ENCODE data around the gene ITGAX. TPM values are rescaled to one million over a fixed set of nuclear protein-coding genes. Genes with fewer than 3 reads are reported as not detected.

The ITGAX gene
- total RNA-seq, 4 donors from 2014 or later, result 4.7 to 158 (median 7.3) TPM

DNA sequence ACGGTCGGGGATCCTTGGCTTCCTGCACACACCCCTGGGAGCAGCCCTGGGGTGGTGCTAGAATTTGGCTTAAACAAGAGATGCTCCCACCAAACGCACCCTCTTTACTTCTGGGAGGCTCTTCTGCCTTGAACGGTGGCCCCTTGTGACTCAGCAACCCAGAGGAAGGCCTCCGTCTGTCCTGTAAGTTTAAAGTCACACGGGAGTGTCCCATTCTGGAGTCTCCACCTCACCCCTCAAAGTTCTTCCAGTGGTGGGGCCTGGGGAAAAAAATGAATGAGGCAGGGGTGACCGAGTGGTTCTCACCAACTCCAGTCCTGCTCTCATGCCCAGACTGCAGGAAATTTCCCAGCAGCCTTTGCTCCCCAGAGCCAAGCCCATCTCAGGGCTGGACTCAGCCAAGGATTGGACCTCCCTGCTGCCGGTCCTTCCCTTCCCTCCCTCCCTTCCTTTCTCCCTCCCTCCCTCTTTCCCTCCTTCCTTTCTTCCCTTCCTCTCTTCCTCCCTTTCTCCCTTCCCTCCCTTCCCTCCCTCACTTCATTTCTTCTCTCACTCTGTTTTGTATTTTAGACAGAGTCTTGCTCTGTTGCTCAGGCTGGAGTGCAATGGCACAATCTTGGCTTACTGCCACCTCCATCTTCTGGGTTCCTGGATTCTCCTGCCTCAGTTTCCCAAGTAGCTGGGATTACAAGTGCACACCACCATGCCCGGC is 49.5 kb downstream of the ITGAX start:
- TF ChIP-seq, protein P1, sequence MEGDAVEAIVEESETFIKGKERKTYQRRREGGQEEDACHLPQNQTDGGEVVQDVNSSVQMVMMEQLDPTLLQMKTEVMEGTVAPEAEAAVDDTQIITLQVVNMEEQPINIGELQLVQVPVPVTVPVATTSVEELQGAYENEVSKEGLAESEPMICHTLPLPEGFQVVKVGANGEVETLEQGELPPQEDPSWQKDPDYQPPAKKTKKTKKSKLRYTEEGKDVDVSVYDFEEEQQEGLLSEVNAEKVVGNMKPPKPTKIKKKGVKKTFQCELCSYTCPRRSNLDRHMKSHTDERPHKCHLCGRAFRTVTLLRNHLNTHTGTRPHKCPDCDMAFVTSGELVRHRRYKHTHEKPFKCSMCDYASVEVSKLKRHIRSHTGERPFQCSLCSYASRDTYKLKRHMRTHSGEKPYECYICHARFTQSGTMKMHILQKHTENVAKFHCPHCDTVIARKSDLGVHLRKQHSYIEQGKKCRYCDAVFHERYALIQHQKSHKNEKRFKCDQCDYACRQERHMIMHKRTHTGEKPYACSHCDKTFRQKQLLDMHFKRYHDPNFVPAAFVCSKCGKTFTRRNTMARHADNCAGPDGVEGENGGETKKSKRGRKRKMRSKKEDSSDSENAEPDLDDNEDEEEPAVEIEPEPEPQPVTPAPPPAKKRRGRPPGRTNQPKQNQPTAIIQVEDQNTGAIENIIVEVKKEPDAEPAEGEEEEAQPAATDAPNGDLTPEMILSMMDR (IDR thresholded peaks at IDR 0.05; ENCODE audit: low read depth), result no peak

GRCh38 chr16:31407406-31407805 is 52.4 kb downstream of the ITGAX start:
- TF ChIP-seq, protein P1 (IDR thresholded peaks at IDR 0.05; ENCODE audit: low read depth), result no peak

DNA sequence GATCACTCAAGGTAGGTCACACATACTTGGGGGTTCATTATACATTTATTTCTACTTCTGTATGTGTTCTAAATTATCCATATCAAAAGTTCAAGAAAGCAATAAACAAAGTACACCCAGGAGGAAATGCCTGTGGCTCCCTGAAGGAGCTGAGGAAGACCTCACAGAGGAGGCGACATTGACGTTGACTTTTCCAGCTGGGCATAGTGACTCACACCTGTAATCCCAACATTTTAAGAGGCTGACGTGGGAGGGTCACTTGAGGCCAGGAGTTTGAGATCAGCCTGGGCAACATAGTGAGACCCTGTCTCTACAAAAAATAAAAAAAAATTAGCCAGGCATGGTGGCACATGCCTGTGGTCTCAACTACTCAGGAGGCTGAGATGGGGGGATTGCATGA is 54.5 kb downstream of the ITGAX start:
- TF ChIP-seq, protein P1 (IDR thresholded peaks at IDR 0.05; ENCODE audit: low read depth), result no peak

DNA sequence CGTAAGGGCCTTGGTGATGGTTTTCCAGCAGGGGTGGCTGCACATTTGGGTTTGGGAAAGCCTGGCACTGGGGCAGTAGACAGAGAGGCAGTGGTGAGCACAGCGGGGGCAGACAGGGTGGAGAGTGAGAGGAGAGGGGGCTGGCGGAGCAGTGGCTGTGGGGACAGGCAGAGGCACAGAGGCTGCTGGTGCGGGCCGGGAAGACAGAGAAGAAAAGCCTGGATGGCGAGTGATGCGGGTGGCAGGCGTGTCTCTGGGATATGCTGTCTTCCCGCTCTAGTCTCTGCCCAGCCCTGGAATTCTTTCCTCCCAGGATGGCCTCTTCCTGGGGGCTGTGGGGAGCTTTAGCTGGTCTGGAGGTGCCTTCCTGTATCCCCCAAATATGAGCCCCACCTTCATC is 55.1 kb downstream of the ITGAX start:
- TF ChIP-seq, protein P1 (IDR thresholded peaks at IDR 0.05; ENCODE audit: low read depth), result no peak

DNA sequence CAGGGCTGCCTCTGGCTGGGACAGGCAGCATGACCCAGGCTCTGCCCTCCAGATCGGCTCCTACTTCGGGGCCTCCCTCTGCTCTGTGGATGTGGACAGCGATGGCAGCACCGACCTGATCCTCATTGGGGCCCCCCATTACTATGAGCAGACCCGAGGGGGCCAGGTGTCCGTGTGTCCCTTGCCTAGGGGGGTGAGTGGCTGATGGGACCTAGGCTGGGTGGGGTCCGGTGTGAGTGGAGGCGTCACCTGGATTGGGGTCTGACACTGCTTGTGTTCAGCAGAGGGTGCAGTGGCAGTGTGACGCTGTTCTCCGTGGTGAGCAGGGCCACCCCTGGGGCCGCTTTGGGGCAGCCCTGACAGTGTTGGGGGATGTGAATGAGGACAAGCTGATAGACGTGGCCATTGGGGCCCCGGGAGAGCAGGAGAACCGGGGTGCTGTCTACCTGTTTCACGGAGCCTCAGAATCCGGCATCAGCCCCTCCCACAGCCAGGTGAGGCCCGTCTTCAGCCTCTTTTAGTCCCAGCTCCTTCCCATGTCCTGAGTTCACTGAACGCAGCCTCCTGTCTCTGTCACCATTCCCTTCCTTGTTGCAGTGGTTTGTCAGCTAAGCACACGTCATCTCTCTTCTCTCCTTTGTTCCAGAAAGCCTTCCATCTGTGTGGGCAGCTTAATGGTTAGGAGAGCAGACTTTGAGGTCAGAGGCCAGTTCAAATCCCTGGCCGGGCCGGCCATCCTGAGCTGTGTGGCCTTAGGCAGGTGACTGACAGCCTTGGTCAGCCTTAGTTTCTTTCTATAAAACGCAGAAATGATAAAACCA is 56.3 kb downstream of the ITGAX start:
- TF ChIP-seq, protein P1 (IDR thresholded peaks at IDR 0.05; ENCODE audit: low read depth), result no peak

GRCh38 chr16:31412750-31413149 is 57.8 kb downstream of the ITGAX start:
- TF ChIP-seq, protein P1 (IDR thresholded peaks at IDR 0.05; ENCODE audit: low read depth), result no peak

- TF ChIP-seq, protein P1 (IDR thresholded peaks at IDR 0.05; ENCODE audit: low read depth), result no peak
These were observed 58.4 kb downstream of the ITGAX start for GRCh38 chr16:31413381-31413780.
